Measurements from ENCODE around the gene HIF1A. TPM values are rescaled to one million over a fixed set of nuclear protein-coding genes. Genes with fewer than 3 reads are reported as not detected.
"Not testable (repeated sequence)": the region's sequence is repeated elsewhere in the genome, so short reads cannot be mapped to it uniquely, and the experiment has no call there.

The HIF1A gene
- total and polyA plus RNA-seq, 12 donors, result 47.2 to 531 (median 331) TPM

GRCh38 chr14:61744238-61744637 is 48.9 kb downstream of the HIF1A start:
- H3K9me3 ChIP-seq (replicated peaks in 1 of 3), result no peaks in the 10 kb centered on the region
- H3K36me3 ChIP-seq (replicated peaks in 1 of 2), result peaks cover 0 to 92% of the 10 kb centered on the region in 2 donors
- no peak for DNase-seq
- intact Hi-C loops (cut with DNase I), result no loop called here
- H3K4me1 ChIP-seq (replicated peaks in 1 of 2), result peaks cover 0 to 1% of the 10 kb centered on the region in 2 donors
- H3K4me3 ChIP-seq, result no peak overlapping the region
- no peak overlapping the region for H3K27ac ChIP-seq
- H3K27me3 ChIP-seq, result no peaks in the 10 kb centered on the region
- WGBS, 4 donors, result 88 to 95% (median 93%) methylated on average over 5 of the region's 5 CpGs
- TF ChIP-seq CTCF (IDR thresholded peaks at IDR 0.05) (no peak), POLR2A (IDR thresholded peaks at IDR 0.05) (no peak)

- intact Hi-C loops (cut with DNase I); H3K27ac ChIP-seq; DNase-seq; H3K27me3 ChIP-seq; H3K4me3 ChIP-seq; H3K9me3 ChIP-seq (replicated peaks in 1 of 3): not testable (repeated sequence)
- Histone ChIP-seq H3K4me1 (replicated peaks in 1 of 2) (peaks cover 0 to 13% of the 10 kb centered on the region in 2 donors), H3K36me3 (replicated peaks in 1 of 2) (peaks cover 0 to 73% of the 10 kb centered on the region in 2 donors)
- whole genome bisulfite sequencing, 4 donors, result 91 to 98% (median 94%) methylated on average over 2 to 3 of the region's 3 CpGs
These were observed 51.0 kb downstream of the HIF1A start for GRCh38 chr14:61746346-61746745.

- intact Hi-C loops (cut with DNase I), result no loop called here
- H3K36me3 ChIP-seq (replicated peaks in 1 of 2), result peaks cover 0 to 68% of the 10 kb centered on the region in 2 donors
- no peak overlapping the region for H3K27ac ChIP-seq
These were observed 51.6 kb downstream of the HIF1A start for GRCh38 chr14:61746881-61747280.

GRCh38 chr14:61747342-61747741 is 52.0 kb downstream of the HIF1A start:
- H3K36me3 ChIP-seq (replicated peaks in 1 of 2), result peaks cover 0 to 63% of the 10 kb centered on the region in 2 donors
- H3K4me3 ChIP-seq, result no peak overlapping the region
- WGBS, 4 donors, result 78 to 86% (median 86%) methylated on average over 3 of the region's 3 CpGs
- H3K27me3 ChIP-seq, result no peaks in the 10 kb centered on the region
- H3K27ac ChIP-seq, result no peak overlapping the region
- no peaks in the 10 kb centered on the region for H3K9me3 ChIP-seq (replicated peaks in 1 of 3)
- TF ChIP-seq POLR2A (IDR thresholded peaks at IDR 0.05), result no peak
- no peak for TF ChIP-seq CTCF (IDR thresholded peaks at IDR 0.05)
- DNase-seq, result no peak
- H3K4me1 ChIP-seq (replicated peaks in 1 of 2), result peaks cover 0 to 21% of the 10 kb centered on the region in 2 donors
- intact Hi-C loops (cut with DNase I), result no loop called here

More at GRCh38 chr14:61746881-61747280, 51.6 kb downstream of the HIF1A start:
- no peak for TF ChIP-seq CTCF (IDR thresholded peaks at IDR 0.05)
- no peak for TF ChIP-seq POLR2A (IDR thresholded peaks at IDR 0.05)
- DNase-seq, result no peak
- Histone ChIP-seq H3K27me3 (no peaks in the 10 kb centered on the region), H3K4me3 (no peak overlapping the region), H3K4me1 (replicated peaks in 1 of 2) (peaks cover 0 to 18% of the 10 kb centered on the region in 2 donors), H3K9me3 (replicated peaks in 1 of 3) (no peaks in the 10 kb centered on the region)

GRCh38 chr14:61749264-61749663 is 54.0 kb downstream of the HIF1A start:
- 65 to 71% (median 69%) methylated on average over 3 of the region's 3 CpGs for WGBS, 4 donors
- H3K27me3 ChIP-seq, result no peaks in the 10 kb centered on the region
- intact Hi-C loops (cut with DNase I), result no loop called here
- TF ChIP-seq POLR2A (IDR thresholded peaks at IDR 0.05) (no peak), CTCF (IDR thresholded peaks at IDR 0.05) (no peak)
- H3K27ac ChIP-seq, result no peak overlapping the region
- peaks cover 0 to 44% of the 10 kb centered on the region in 2 donors for H3K36me3 ChIP-seq (replicated peaks in 1 of 2)
- H3K4me3 ChIP-seq, result no peak overlapping the region
- H3K4me1 ChIP-seq (replicated peaks in 1 of 2), result peaks cover 0 to 21% of the 10 kb centered on the region in 2 donors
- H3K9me3 ChIP-seq (replicated peaks in 1 of 3), result no peaks in the 10 kb centered on the region
- no peak for DNase-seq
